WTC11 (cell line): Measurements from ENCODE around the gene LAMA2. TPM values are rescaled to one million over a fixed set of nuclear protein-coding genes. Genes with fewer than 3 reads are reported as not detected.

ENCODE experiments used
- ATAC-seq: fragments of 200-7000 bp; cut with Tn5 transposase; 2 replicates; pipeline ENCODE4 v1.10.0; 2021; ENCODE audit warnings: mild to moderate bottlenecking, moderate library complexity
- CTCF ChIA-PET: fragments of 300-600 bp; sonication (Branson Sonifier 250); formaldehyde crosslinking; loops from one replicate; lab custom pipeline; 2021; ENCODE audit warnings: antibody characterized with exemption; lab: Charles Lee
- POLR2A ChIA-PET: fragments of 350-600 bp; sonication (Branson Sonifier 250); formaldehyde crosslinking; loops from one replicate; lab custom pipeline; 2021; ENCODE audit warnings: antibody characterized with exemption; lab: Charles Lee
- DNase-seq: peaks from one replicate; pipeline ENCODE4 v3.0.0; 2021; ENCODE audit warnings: low spot score
- H3K27ac Mint-ChIP-seq: 2 replicates; pipeline ENCODE4 v1.8.0; 2021; ENCODE audit warnings: mixed read lengths
- H3K27me3 Mint-ChIP-seq: 2 replicates; pipeline ENCODE4 v1.8.0; 2021; ENCODE audit warnings: low read depth, mild to moderate bottlenecking, moderate library complexity, mixed read lengths
- H3K36me3 Mint-ChIP-seq: 2 replicates; pipeline ENCODE4 v1.8.0; 2021; ENCODE audit warnings: mixed read lengths
- H3K4me1 Mint-ChIP-seq: 2 replicates; pipeline ENCODE4 v1.8.0; 2022; ENCODE audit warnings: mixed read lengths
- H3K4me3 Mint-ChIP-seq: 2 replicates; pipeline ENCODE4 v1.8.0; 2021; ENCODE audit warnings: mild to moderate bottlenecking, moderate library complexity, mixed read lengths
- H3K9me3 Mint-ChIP-seq: 2 replicates; pipeline ENCODE4 v1.8.0; 2021; ENCODE audit warnings: mixed read lengths
- ATF1 ChIP-seq: sonication (generic); formaldehyde crosslinking; IDR thresholded peaks from 2 replicates; pipeline ENCODE4 v1.8.1; 2023; ENCODE audit warnings: mild to moderate bottlenecking, moderate library complexity, missing genetic modification reagents
- CBFB ChIP-seq: sonication (generic); formaldehyde crosslinking; IDR thresholded peaks from 2 replicates; pipeline ENCODE4 v1.8.1; 2022; ENCODE audit warnings: mild to moderate bottlenecking, low read depth, missing genetic modification reagents
- CDX4 ChIP-seq: fragments of 250-450 bp; sonication (Bioruptor Pico); IDR thresholded peaks from 2 replicates; pipeline ENCODE4 v1.9.0; 2021; ENCODE audit warnings: moderate library complexity, mild to moderate bottlenecking, inconsistent platforms, borderline replicate concordance
- CTCF ChIP-seq: fragments of 200-600 bp; IDR thresholded peaks from 2 replicates; pipeline ENCODE4 v1.8.0; 2022; ENCODE audit warnings: antibody characterized with exemption
- E2F1 ChIP-seq: sonication (generic); formaldehyde crosslinking; IDR thresholded peaks from 2 replicates; pipeline ENCODE4 v1.8.0; 2022; ENCODE audit warnings: mild to moderate bottlenecking, missing genetic modification reagents
- E2F5 ChIP-seq: sonication (generic); formaldehyde crosslinking; IDR thresholded peaks from 2 replicates; pipeline ENCODE4 v1.8.1; 2022; ENCODE audit warnings: mild to moderate bottlenecking, moderate library complexity, missing genetic modification reagents
- EMX1 ChIP-seq: fragments of 250-450 bp; sonication (Bioruptor Pico); IDR thresholded peaks from 2 replicates; pipeline ENCODE4 v1.8.0; 2021; ENCODE audit warnings: mild to moderate bottlenecking
- ETV6 ChIP-seq: sonication (generic); formaldehyde crosslinking; IDR thresholded peaks from 2 replicates; pipeline ENCODE4 v1.8.1; 2022; ENCODE audit warnings: mild to moderate bottlenecking, missing genetic modification reagents
- FOXK1 ChIP-seq: sonication (generic); formaldehyde crosslinking; IDR thresholded peaks from 2 replicates; pipeline ENCODE4 v1.8.0; 2022; ENCODE audit warnings: mild to moderate bottlenecking, moderate library complexity, missing genetic modification reagents
- JAZF1 ChIP-seq: fragments of 250-450 bp; sonication (Bioruptor Pico); IDR thresholded peaks from 2 replicates; pipeline ENCODE4 v1.9.0; 2021; ENCODE audit warnings: moderate library complexity, mild to moderate bottlenecking, inconsistent platforms
- JUN ChIP-seq: sonication (generic); formaldehyde crosslinking; IDR thresholded peaks from 2 replicates; pipeline ENCODE4 v1.8.0; 2023; ENCODE audit warnings: mild to moderate bottlenecking, missing genetic modification reagents
- KAT7 ChIP-seq: sonication (generic); formaldehyde crosslinking; IDR thresholded peaks from 2 replicates; pipeline ENCODE4 v1.8.1; 2023; ENCODE audit warnings: missing genetic modification reagents, mild to moderate bottlenecking, borderline replicate concordance
- MXD4 ChIP-seq: fragments of 250-450 bp; sonication (Bioruptor Pico); IDR thresholded peaks from 2 replicates; pipeline ENCODE4 v1.8.0; 2021; ENCODE audit warnings: mild to moderate bottlenecking, moderate library complexity, borderline replicate concordance
- NR1H2 ChIP-seq: sonication (generic); formaldehyde crosslinking; IDR thresholded peaks from 2 replicates; pipeline ENCODE4 v1.9.0; 2021; ENCODE audit warnings: mild to moderate bottlenecking, moderate library complexity, missing genetic modification reagents
- NR2C2 ChIP-seq: sonication (generic); formaldehyde crosslinking; IDR thresholded peaks from 2 replicates; pipeline ENCODE4 v1.8.0; 2022; ENCODE audit warnings: mild to moderate bottlenecking, missing genetic modification reagents
- OVOL2 ChIP-seq: fragments of 250-450 bp; sonication (Bioruptor Pico); IDR thresholded peaks from 2 replicates; pipeline ENCODE4 v1.9.0; 2021; ENCODE audit warnings: mild to moderate bottlenecking, borderline replicate concordance
- SMAD3 ChIP-seq: sonication (generic); formaldehyde crosslinking; IDR thresholded peaks from 2 replicates; pipeline ENCODE4 v1.8.0; 2022; ENCODE audit warnings: missing genetic modification reagents, mild to moderate bottlenecking, borderline replicate concordance
- TEAD1 ChIP-seq: sonication (generic); formaldehyde crosslinking; IDR thresholded peaks from 2 replicates; pipeline ENCODE4 v1.8.0; 2022; ENCODE audit warnings: mild to moderate bottlenecking, missing genetic modification reagents
- USF1 ChIP-seq: sonication (generic); formaldehyde crosslinking; IDR thresholded peaks from 2 replicates; pipeline ENCODE4 v1.8.0; 2022; ENCODE audit warnings: mild to moderate bottlenecking, missing genetic modification reagents
- ZMAT4 ChIP-seq: fragments of 250-450 bp; sonication (Bioruptor Pico); IDR thresholded peaks from 2 replicates; pipeline ENCODE4 v1.9.0; 2021; ENCODE audit warnings: mild to moderate bottlenecking
- ZNF396 ChIP-seq: fragments of 250-450 bp; sonication (Bioruptor Pico); IDR thresholded peaks from 2 replicates; pipeline ENCODE4 v1.8.0; 2021; ENCODE audit warnings: mild to moderate bottlenecking, moderate library complexity, borderline replicate concordance
- ZNF423 ChIP-seq: fragments of 250-450 bp; sonication (Bioruptor Pico); IDR thresholded peaks from 2 replicates; pipeline ENCODE4 v2.1.2; 2022; ENCODE audit warnings: mild to moderate bottlenecking, moderate library complexity
- ZNF512 ChIP-seq: sonication (generic); formaldehyde crosslinking; IDR thresholded peaks from 2 replicates; pipeline ENCODE4 v1.8.1; 2022; ENCODE audit warnings: missing genetic modification reagents, borderline replicate concordance
- ZSCAN18 ChIP-seq: fragments of 250-450 bp; sonication (Bioruptor Pico); IDR thresholded peaks from 2 replicates; pipeline ENCODE4 v2.1.2; 2022; ENCODE audit warnings: mild to moderate bottlenecking, moderate library complexity
- total RNA-seq: library from RNA; stranded (reverse); gene quantifications from 3 replicates; pipeline ENCODE4 v1.2.3, GENCODE V29; 2021
- TF ChIP-seq, protein P1 (sequence below): sonication (generic); formaldehyde crosslinking; IDR thresholded peaks from 2 replicates; pipeline ENCODE4 v1.8.1; 2022; ENCODE audit warnings: low read depth, missing genetic modification reagents, borderline replicate concordance
- TF ChIP-seq, protein P2 (sequence below): sonication (generic); formaldehyde crosslinking; IDR thresholded peaks from 2 replicates; pipeline ENCODE4 v1.8.1; 2023; ENCODE audit warnings: mild to moderate bottlenecking, missing genetic modification reagents, moderate library complexity

Gene LAMA2
- total RNA-seq, 1 experiment from 2014 or later: 6.6 TPM

GRCh38 chr6:129175066-129175465, 292.1 kb downstream of the LAMA2 start:
- TF ChIP-seq CDX4 (CRISPR knock-in tag): no peak
- TF ChIP-seq SMAD3 (CRISPR knock-in tag): no peak
- no peak for TF ChIP-seq E2F5
- no peak for TF ChIP-seq TEAD1 (CRISPR knock-in tag)
- TF ChIP-seq KAT7 (CRISPR knock-in tag): no peak
- TF ChIP-seq NR1H2 (CRISPR knock-in tag): no peak
- TF ChIP-seq E2F1 (CRISPR knock-in tag): no peak
- TF ChIP-seq OVOL2 (CRISPR knock-in tag): no peak
- TF ChIP-seq CBFB (CRISPR knock-in tag): no peak
- TF ChIP-seq, protein P1, sequence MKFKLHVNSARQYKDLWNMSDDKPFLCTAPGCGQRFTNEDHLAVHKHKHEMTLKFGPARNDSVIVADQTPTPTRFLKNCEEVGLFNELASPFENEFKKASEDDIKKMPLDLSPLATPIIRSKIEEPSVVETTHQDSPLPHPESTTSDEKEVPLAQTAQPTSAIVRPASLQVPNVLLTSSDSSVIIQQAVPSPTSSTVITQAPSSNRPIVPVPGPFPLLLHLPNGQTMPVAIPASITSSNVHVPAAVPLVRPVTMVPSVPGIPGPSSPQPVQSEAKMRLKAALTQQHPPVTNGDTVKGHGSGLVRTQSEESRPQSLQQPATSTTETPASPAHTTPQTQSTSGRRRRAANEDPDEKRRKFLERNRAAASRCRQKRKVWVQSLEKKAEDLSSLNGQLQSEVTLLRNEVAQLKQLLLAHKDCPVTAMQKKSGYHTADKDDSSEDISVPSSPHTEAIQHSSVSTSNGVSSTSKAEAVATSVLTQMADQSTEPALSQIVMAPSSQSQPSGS: no peak
- no peak for TF ChIP-seq MXD4 (CRISPR knock-in tag)
- TF ChIP-seq USF1 (CRISPR knock-in tag): no peak
- no peak for TF ChIP-seq FOXK1 (CRISPR knock-in tag)
- no peak for TF ChIP-seq CTCF
- TF ChIP-seq ETV6 (CRISPR knock-in tag): no peak
- no peak for TF ChIP-seq NR2C2 (CRISPR knock-in tag)
- no peak for TF ChIP-seq ZNF396 (CRISPR knock-in tag)
- TF ChIP-seq EMX1: no peak
- ATAC-seq (no peak), DNase-seq (no peak)
- POLR2A ChIA-PET: no interaction called here
- H3K4me3 Mint-ChIP-seq: no peak overlapping the region
- peaks cover 3% of the 10 kb centered on the region; the same call in 1 of the 2 replicates for H3K36me3 Mint-ChIP-seq
- no peaks in the 10 kb centered on the region for H3K27me3 Mint-ChIP-seq
- 0 out of 2 replicates have a peak overlapping the region, but pooled peaks have one; percentile 48 for H3K27ac Mint-ChIP-seq
- H3K9me3 Mint-ChIP-seq: no peaks in the 10 kb centered on the region
- peaks cover 13% of the 10 kb centered on the region for H3K4me1 Mint-ChIP-seq
- CTCF ChIA-PET: no interaction called here

DNA sequence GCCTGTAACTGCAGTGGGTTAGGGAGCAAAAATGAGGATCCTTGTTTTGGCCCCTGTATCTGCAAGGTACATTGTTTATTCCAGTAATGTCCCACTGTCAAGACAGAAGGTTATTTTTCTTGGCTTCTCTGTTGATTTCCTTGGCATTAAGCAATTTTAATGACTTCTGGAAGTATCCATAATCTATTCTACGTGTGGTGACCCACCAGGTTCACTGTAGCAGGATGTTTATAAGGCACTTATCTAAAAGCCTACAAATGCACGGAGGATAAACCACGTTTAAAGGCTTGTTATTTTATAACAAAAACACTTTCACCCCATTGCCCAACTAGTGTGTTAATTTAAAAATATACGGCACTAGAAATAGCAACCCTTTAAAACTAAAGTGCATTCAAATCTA, 294.9 kb downstream of the LAMA2 start:
- Mint-ChIP-seq H3K27ac (no peak overlapping the region), H3K9me3 (no peaks in the 10 kb centered on the region), H3K27me3 (no peaks in the 10 kb centered on the region), H3K36me3 (no peaks in the 10 kb centered on the region), H3K4me1 (peaks cover 10% of the 10 kb centered on the region), H3K4me3 (no peak overlapping the region)
- ChIA-PET POLR2A (no interaction called here), CTCF (no interaction called here)
- ATAC-seq (no peak), DNase-seq (no peak)
- no peak for TF ChIP-seq MXD4 (CRISPR knock-in tag)
- TF ChIP-seq JAZF1: no peak
- TF ChIP-seq ZNF512: no peak
- TF ChIP-seq, protein P2, sequence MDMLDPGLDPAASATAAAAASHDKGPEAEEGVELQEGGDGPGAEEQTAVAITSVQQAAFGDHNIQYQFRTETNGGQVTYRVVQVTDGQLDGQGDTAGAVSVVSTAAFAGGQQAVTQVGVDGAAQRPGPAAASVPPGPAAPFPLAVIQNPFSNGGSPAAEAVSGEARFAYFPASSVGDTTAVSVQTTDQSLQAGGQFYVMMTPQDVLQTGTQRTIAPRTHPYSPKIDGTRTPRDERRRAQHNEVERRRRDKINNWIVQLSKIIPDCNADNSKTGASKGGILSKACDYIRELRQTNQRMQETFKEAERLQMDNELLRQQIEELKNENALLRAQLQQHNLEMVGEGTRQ (CRISPR knock-in tag): no peak
- TF ChIP-seq ZNF423: no peak
- no peak for TF ChIP-seq ZSCAN18 (CRISPR knock-in tag)
- TF ChIP-seq JUN (CRISPR knock-in tag): no peak
- TF ChIP-seq ZMAT4 (CRISPR knock-in tag): no peak
- TF ChIP-seq ATF1: no peak
- TF ChIP-seq OVOL2 (CRISPR knock-in tag): no peak
